ENCODE data around the gene CTIF. TPM values are rescaled to one million over a fixed set of nuclear protein-coding genes. Genes with fewer than 3 reads are reported as not detected.

CTIF gene
- total and polyA plus RNA-seq, 2 experiments from 2014 or later, result 8.6 to 14.4 TPM

DNA sequence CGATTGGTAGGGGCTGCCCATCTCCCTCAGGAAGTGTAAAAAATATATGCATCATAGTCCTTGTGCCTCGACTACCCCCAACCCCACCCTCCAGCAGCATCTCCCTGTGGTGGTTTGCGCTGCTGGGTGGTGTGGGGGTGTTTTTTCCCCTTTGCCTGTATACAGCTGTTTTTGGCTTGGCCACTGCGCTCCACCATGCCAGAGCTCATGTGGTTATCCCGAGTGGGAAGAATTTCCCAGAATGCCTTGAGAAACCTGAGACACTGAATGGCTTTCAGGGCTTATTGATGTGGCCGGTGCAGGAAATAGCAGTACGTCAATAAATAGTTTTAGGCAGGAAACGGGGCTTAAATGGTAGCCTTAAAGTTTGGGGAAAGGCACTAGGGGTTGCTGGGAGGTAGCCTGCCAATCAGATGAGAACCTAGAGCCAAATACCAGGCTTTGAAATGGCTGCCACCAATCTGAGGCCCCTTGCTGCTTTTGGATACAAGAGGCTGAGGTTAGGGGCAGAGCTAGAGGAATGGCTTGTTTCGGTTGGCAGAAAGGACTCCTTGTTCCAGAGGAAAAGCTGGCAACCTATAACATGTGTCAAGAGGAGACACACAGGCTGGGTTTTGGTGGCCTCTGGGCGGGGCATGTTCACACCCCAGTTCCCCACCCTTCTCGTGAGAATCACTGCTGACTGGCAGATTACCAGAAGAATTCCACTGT is 267.9 kb downstream of the CTIF start (continued):
- no peak for TF ChIP-seq ZNF462 (CRISPR knock-in tag; IDR thresholded peaks at IDR 0.05)
- TF ChIP-seq ETS1 (IDR thresholded peaks at IDR 0.05), result no peak

- Histone ChIP-seq H3K27ac (ENCODE audit: low read depth) (no peak overlapping the region), H2AFZ (no peak overlapping the region), H3K4me2 (no peak overlapping the region), H3F3A (replicated peaks; ENCODE audit: low read depth) (no peaks in the 10 kb centered on the region), H3K4me1 (ENCODE audit: insufficient read depth) (no peaks in the 10 kb centered on the region), H3K79me2 (replicated peaks; ENCODE audit: insufficient read depth) (no peaks in the 10 kb centered on the region), H3K36me3 (ENCODE audit: insufficient read depth) (no peaks in the 10 kb centered on the region), H3K9me2 (ENCODE audit: insufficient read depth) (no peaks in the 10 kb centered on the region), H3K27me3 (ENCODE audit: insufficient read depth) (no peaks in the 10 kb centered on the region), H4K20me1 (replicated peaks; ENCODE audit: insufficient read depth) (no peaks in the 10 kb centered on the region; the same call in 1 of the 2 replicates), H3K4me3 (no peak overlapping the region)
- DNase-seq (ENCODE audit: low spot score), result no peak
- Mint-ChIP-seq H3K27me3 (ENCODE audit: insufficient read depth, low read depth, poor library complexity) (peaks cover 5% of the 10 kb centered on the region), H3K27ac (no peak overlapping the region), H3K4me3 (no peak overlapping the region), H3K36me3 (ENCODE audit: low read depth) (peaks cover 3% of the 10 kb centered on the region; the same call in 2 of the 3 replicates), H3K4me1 (no peaks in the 10 kb centered on the region), H3K9me3 (no peaks in the 10 kb centered on the region)
- ATAC-seq, result no peak
- TF ChIP-seq JUNB (IDR thresholded peaks at IDR 0.05; ENCODE audit: unreplicated experiment), result no peak
- TF ChIP-seq, protein P1, sequence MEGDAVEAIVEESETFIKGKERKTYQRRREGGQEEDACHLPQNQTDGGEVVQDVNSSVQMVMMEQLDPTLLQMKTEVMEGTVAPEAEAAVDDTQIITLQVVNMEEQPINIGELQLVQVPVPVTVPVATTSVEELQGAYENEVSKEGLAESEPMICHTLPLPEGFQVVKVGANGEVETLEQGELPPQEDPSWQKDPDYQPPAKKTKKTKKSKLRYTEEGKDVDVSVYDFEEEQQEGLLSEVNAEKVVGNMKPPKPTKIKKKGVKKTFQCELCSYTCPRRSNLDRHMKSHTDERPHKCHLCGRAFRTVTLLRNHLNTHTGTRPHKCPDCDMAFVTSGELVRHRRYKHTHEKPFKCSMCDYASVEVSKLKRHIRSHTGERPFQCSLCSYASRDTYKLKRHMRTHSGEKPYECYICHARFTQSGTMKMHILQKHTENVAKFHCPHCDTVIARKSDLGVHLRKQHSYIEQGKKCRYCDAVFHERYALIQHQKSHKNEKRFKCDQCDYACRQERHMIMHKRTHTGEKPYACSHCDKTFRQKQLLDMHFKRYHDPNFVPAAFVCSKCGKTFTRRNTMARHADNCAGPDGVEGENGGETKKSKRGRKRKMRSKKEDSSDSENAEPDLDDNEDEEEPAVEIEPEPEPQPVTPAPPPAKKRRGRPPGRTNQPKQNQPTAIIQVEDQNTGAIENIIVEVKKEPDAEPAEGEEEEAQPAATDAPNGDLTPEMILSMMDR (conservative IDR thresholded peaks at IDR 0.05; ENCODE audit: low read depth in 2 of 2), result no peak
- no peak for TF ChIP-seq CREB1 (CRISPR knock-in tag; IDR thresholded peaks at IDR 0.05; ENCODE audit: low read depth)
- TF ChIP-seq ZNF331 (CRISPR knock-in tag; IDR thresholded peaks at IDR 0.05; ENCODE audit: low read depth), result no peak
- TF ChIP-seq ETS1 (IDR thresholded peaks at IDR 0.05), result no peak
- TF ChIP-seq, protein P2, sequence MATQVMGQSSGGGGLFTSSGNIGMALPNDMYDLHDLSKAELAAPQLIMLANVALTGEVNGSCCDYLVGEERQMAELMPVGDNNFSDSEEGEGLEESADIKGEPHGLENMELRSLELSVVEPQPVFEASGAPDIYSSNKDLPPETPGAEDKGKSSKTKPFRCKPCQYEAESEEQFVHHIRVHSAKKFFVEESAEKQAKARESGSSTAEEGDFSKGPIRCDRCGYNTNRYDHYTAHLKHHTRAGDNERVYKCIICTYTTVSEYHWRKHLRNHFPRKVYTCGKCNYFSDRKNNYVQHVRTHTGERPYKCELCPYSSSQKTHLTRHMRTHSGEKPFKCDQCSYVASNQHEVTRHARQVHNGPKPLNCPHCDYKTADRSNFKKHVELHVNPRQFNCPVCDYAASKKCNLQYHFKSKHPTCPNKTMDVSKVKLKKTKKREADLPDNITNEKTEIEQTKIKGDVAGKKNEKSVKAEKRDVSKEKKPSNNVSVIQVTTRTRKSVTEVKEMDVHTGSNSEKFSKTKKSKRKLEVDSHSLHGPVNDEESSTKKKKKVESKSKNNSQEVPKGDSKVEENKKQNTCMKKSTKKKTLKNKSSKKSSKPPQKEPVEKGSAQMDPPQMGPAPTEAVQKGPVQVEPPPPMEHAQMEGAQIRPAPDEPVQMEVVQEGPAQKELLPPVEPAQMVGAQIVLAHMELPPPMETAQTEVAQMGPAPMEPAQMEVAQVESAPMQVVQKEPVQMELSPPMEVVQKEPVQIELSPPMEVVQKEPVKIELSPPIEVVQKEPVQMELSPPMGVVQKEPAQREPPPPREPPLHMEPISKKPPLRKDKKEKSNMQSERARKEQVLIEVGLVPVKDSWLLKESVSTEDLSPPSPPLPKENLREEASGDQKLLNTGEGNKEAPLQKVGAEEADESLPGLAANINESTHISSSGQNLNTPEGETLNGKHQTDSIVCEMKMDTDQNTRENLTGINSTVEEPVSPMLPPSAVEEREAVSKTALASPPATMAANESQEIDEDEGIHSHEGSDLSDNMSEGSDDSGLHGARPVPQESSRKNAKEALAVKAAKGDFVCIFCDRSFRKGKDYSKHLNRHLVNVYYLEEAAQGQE (IDR thresholded peaks at IDR 0.05; ENCODE audit: unreplicated experiment), result no peak
Observed at GRCh38 chr18:48808476-48808875, 269.6 kb downstream of the CTIF start.
